SJSA1 (cell line): ENCODE data around the gene PRDM16. TPM values are rescaled to one million over a fixed set of nuclear protein-coding genes. Genes with fewer than 3 reads are reported as not detected.

Experiments
- DNase-seq, 2 experiments: peaks; one replicate each; pipeline ENCODE4 v3.0.0-alpha.2; 2015 to 2020; ENCODE audit warnings: low spot score in 2 of 2, low read depth in 1 of 2
- H3K27ac ChIP-seq: fragments of 250-450 bp; sonication (Bioruptor Pico); 2 replicates; pipeline ENCODE4 v1.5.1; 2020; ENCODE audit warnings: mild to moderate bottlenecking, moderate library complexity
- H3K27me3 ChIP-seq: fragments of 250-450 bp; sonication (Bioruptor Pico); replicated peaks from 2 replicates; pipeline ENCODE4 v1.5.1; 2020; ENCODE audit warnings: mild to moderate bottlenecking, moderate library complexity
- H3K36me3 ChIP-seq: fragments of 250-450 bp; sonication (Bioruptor Pico); 2 replicates; pipeline ENCODE4 v1.5.1; 2020; ENCODE audit warnings: mild to moderate bottlenecking
- H3K4me1 ChIP-seq: fragments of 250-450 bp; sonication (Bioruptor Pico); replicated peaks from 2 replicates; pipeline ENCODE4 v1.6.1; 2021; ENCODE audit warnings: mild to moderate bottlenecking
- H3K4me3 ChIP-seq: fragments of 250-450 bp; sonication (Bioruptor Pico); 2 replicates; pipeline ENCODE4 v1.5.1; 2020; ENCODE audit warnings: mild to moderate bottlenecking
- H3K9me3 ChIP-seq: fragments of 250-450 bp; sonication (Bioruptor Pico); replicated peaks from 2 replicates; pipeline ENCODE4 v1.5.1; 2020; ENCODE audit warnings: mild to moderate bottlenecking
- total RNA-seq: library from RNA; depleted of rRNA; stranded (reverse); fragments of >200 nt; shearing (Covaris generic); gene quantifications from 2 replicates; pipeline ENCODE4 v1.2.3, GENCODE V29; 2014

The PRDM16 gene
- total RNA-seq, 1 experiment from 2014 or later: 0.05 TPM

DNA sequence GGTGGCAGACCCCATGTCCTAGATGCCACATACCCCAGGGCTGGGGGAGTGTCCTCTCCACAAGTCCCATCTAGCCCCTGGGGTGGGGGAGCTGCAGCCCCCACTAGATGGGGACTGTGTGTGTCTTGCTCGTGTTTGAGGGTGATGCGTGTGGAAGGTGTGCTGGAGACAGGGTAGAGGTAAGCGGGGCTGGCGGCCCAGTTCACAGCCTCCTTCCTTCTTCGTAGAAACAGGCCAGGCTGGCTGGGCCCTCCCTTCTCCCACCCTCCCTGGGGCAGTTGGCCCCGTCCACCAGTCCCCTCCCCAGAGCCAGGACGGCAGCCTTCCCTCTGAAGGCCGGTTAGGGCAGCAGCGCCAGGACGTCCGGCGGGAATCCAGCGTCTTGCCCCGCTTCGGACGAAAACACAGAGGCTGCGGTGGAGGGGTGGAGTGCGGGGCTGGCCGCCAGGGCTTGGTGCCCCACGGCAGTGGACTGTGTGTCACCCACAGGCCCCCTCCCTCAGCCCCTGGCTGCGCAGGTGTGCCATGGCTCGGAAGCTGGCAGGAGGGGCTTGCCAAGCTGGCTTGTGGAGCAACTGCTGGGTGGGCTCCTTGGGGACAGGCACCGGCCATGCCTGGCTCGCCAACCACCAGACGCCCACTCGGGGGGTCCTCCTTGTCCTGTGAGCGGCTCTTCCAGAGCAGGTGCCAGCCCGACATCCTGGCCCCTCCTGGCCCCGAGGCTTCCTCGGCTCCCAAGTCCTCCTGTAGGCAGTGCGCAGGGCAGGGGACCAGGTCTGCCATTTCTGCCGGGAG, 3.6 kb downstream of the PRDM16 start:
- Histone ChIP-seq H3K4me1 (peaks cover 11% of the 10 kb centered on the region), H3K27me3 (peaks cover 25% of the 10 kb centered on the region)
- DNase-seq: no peak

DNA sequence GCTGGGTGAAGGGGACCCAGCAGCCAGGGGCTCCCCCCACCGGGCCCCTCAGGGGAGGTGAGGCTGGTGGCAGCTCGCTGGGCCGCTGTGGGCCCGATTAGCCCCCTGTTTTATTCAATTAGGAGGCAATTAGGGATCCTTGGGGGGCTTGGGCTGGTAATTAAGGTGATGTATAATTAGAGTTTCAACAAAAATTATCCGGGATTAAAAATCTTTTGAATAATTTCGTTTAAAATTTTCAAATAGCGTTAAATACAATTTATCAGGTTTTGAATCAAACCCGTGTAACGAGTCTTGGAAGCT, 4.1 kb downstream of the PRDM16 start:
- peaks cover 11% of the 10 kb centered on the region for H3K4me1 ChIP-seq
- peaks cover 4% of the 10 kb centered on the region; the same call in 1 of the 2 replicates for H3K9me3 ChIP-seq
- peaks cover 19% of the 10 kb centered on the region for H3K27me3 ChIP-seq
- DNase-seq: no peak
- no peaks in the 10 kb centered on the region for H3K36me3 ChIP-seq
- H3K27ac ChIP-seq: no peak overlapping the region
- H3K4me3 ChIP-seq: no peak overlapping the region

More for the DNA sequence above, 3.6 kb downstream of the PRDM16 start:
- no peaks in the 10 kb centered on the region for H3K36me3 ChIP-seq
- peaks cover 4% of the 10 kb centered on the region; the same call in 1 of the 2 replicates for H3K9me3 ChIP-seq
- no peak overlapping the region for H3K4me3 ChIP-seq
- H3K27ac ChIP-seq: no peak overlapping the region

DNA sequence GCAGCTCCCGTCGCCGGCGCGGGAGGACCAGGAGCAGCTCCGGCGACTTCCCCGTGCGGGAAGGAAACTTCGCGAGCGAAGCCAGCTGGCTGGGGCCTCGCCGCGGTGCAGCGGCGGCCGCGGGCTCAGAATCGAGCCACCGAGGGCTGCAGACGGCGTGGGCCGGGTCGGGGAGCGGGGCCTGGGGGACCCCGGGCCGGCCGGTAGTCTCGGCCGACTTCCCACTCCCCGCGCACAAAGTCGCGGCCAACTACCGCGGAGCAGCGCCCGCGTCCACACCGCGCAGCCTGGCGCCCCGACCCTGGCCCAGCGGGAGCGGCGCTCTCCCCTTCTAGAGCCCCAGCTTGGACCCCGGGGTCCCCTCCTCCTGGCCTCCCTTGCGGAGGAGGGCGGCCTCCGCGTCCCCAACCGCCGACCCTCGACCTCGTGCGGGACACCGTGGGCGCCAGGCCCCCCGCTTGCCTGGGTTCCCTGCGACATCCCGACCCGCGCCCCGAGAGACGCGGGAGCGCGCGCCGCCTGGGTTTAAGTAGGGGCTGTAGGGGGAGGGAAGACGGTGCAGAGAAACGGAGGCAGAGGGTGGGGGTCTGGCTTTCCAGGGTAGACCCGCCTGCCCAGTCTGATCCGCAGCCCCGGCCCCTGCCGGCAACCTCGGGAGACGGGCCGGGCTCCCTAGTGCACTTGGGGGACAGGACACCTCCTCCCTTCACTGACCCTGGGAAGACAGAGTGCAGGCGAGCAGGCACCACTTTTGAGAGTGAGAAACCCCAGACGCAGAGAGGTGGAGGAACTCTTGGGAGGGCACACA, 4.7 kb downstream of the PRDM16 start:
- Histone ChIP-seq H3K4me1 (peaks cover 9% of the 10 kb centered on the region), H3K27me3 (peaks cover 16% of the 10 kb centered on the region), H3K4me3 (no peak overlapping the region), H3K27ac (no peak overlapping the region), H3K36me3 (no peaks in the 10 kb centered on the region), H3K9me3 (peaks cover 4% of the 10 kb centered on the region; the same call in 1 of the 2 replicates)
- DNase-seq: no peak

DNA sequence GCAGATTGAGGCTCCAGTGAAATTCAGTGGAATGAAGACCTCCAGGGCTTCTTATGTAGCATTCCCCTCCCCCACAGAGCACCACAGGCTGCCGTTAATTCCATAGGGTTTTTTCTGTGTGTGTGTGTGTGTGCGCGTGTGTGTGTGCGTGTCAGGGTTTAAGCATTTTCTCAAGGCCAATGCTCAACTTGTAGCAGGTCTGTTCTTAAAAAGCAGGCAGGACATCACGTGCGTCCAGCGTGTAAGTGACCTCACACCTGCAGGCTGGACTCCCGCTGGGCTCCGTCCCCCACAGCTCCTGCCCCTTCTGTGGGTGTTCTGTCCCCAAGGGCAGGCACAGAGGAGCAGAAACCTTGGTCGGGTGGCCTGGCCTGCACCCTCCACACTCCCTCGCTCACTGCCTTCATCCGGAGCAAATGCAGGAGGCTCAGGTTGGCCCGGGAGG, 5.3 kb downstream of the PRDM16 start:
- Histone ChIP-seq H3K27me3 (peaks cover 12% of the 10 kb centered on the region), H3K4me1 (peaks cover 5% of the 10 kb centered on the region), H3K27ac (no peak overlapping the region), H3K9me3 (peaks cover 4% of the 10 kb centered on the region; the same call in 1 of the 2 replicates), H3K36me3 (no peaks in the 10 kb centered on the region), H3K4me3 (no peak overlapping the region)
- no peak for DNase-seq

DNA sequence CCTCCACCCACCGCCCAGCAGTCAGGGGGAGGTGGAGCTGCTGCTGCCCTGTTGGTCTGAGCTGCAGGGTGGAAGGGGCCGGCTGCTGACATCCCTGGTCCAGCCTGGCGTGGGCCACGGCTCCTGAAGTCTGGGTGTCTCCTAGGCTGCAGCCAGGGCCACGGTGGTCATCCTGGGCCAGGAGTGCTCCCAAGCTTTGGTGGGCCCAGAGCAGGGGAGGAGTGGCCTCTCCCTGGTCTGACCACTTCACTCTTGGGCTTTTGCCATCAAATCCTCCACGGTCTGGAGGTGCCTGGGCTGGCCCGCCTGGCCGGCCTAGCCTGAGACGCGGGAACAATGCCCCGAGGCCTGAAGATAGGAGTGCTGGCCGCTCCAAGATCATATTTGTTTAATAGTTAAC, 5.8 kb downstream of the PRDM16 start:
- Histone ChIP-seq H3K9me3 (peaks cover 4% of the 10 kb centered on the region; the same call in 1 of the 2 replicates), H3K36me3 (no peaks in the 10 kb centered on the region), H3K4me3 (no peak overlapping the region), H3K27me3 (peaks cover 9% of the 10 kb centered on the region), H3K4me1 (peaks cover 3% of the 10 kb centered on the region), H3K27ac (no peak overlapping the region)
- DNase-seq: no peak

DNA sequence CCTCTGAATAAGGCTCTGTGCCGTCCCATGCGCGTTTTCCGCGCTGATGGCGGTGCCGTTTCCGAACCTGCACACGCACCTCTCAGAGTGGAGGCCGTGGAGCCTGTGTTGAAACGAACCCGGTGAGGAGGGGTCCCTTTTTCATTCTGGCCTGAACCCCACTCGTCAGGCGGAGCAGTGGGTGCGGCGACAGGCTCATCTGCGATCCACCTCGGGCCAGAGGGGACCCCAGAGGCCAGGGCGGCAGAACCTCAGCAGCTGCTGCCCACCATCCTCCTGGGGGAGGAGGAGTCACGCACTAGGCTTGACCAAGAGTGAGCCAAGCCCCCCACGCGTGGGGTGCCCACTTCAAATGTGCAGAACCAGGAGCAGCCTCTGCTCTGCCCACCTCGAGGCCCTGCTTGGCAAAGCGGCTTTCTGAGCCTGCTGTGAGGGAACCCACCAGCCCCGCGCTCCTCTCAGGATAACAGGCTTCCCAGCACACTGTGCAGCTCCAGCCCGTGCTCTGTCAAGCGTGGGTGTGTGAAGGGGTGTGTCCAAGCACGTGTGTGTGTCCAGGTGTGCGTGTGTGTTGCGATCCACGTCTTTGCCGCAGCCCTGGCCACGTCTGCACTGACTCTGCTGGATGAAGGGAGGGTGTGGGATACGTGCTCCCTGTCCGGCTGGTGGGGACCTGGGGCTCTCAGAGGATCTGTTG, 6.8 kb downstream of the PRDM16 start:
- Histone ChIP-seq H3K9me3 (peaks cover under 1% of the 10 kb centered on the region; the same call in 1 of the 2 replicates), H3K4me1 (no peaks in the 10 kb centered on the region; the same call in 1 of the 2 replicates), H3K27me3 (peaks cover 3% of the 10 kb centered on the region), H3K4me3 (no peak overlapping the region), H3K36me3 (no peaks in the 10 kb centered on the region), H3K27ac (no peak overlapping the region)
- no peak for DNase-seq

DNA sequence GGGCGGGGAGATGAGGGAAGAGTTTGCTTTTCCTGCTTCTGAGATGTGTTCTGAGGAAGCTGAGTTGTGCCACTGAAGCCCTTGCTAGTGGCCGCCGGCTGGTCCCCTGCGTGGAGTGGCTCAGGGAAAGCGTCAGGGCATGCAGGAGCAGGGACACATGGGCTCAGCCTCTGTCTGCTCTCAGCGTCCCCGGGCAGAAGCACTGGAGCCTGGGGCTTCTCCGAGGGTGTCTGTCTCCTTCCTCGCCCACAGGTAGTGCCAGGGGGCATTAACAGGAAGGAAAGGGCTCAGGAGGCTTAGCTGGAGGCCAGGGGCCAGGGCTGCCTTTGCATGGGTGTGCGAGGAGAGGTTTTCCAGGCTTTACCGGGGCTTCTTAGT, 7.3 kb downstream of the PRDM16 start:
- Histone ChIP-seq H3K9me3 (no peaks in the 10 kb centered on the region), H3K4me3 (no peak overlapping the region), H3K36me3 (no peaks in the 10 kb centered on the region), H3K27ac (no peak overlapping the region), H3K4me1 (no peaks in the 10 kb centered on the region), H3K27me3 (no peaks in the 10 kb centered on the region)
- no peak for DNase-seq

DNA sequence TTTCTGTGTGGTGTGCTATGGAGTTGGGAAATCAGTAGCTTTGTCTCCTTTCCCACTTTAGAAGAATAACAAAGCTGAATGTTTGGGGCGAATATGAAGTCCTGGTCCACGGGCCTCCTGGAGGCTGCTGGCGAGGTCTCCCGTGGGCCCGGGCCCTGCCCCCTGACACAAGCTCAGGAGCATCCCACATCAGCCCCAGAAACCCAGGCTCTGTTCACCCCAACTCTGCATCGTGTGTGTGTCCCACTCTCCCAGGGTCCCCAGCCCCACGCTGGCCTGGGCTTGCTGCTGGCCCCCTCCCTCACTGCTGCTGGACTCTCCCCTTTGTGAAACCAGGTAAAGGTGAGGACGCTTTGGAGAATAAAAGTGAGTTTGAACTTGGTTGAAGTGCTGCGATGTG, 8.1 kb downstream of the PRDM16 start:
- H3K9me3 ChIP-seq: no peaks in the 10 kb centered on the region
- DNase-seq: no peak
- no peaks in the 10 kb centered on the region for H3K4me1 ChIP-seq
- no peaks in the 10 kb centered on the region for H3K27me3 ChIP-seq
- H3K36me3 ChIP-seq: no peaks in the 10 kb centered on the region
- H3K4me3 ChIP-seq: no peak overlapping the region
- no peak overlapping the region for H3K27ac ChIP-seq

DNA sequence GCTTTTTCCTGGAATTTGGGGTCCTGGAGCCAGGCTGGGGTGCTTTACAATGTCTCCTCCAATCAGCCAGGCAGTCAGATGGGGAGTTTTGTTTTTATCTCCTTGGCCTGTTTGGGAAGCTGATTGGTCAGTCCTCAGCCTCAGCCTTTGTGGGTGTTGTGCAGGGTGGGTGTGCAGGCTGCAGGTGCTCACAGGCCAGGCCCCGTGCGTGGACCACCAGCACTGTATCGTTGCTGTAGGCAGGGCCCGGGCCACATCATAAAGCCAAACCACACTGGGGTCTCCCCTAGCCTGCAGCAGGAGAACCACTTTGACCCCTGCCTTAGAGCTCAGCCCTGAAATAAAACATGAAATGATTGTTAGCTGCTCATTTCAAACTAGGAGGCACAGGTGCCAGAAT, 8.6 kb downstream of the PRDM16 start:
- Histone ChIP-seq H3K27ac (no peak overlapping the region), H3K36me3 (no peaks in the 10 kb centered on the region), H3K27me3 (no peaks in the 10 kb centered on the region), H3K4me3 (no peak overlapping the region), H3K4me1 (no peaks in the 10 kb centered on the region), H3K9me3 (no peaks in the 10 kb centered on the region)
- no peak for DNase-seq

DNA sequence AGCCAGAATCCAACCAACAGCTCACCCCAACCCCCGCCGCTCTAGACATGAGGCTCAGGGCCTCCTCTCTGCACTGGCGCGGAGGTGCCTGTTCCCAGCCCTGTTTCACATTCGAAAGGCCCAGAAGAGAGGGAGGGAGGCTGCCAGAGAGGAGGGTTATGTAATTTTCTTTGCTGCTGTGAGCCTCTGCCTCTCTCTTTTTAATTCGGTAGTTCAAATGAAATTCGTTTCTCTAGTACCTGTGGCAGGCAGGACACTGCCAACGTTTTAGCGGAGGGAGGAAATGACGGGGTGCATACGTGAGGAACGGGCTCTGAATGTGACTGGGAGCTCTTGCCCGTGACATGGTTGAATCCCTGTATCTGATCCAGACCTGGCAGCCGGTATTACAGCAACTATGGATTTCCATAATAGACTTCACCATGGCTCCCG, 9.4 kb downstream of the PRDM16 start:
- H3K4me3 ChIP-seq: no peak overlapping the region
- no peaks in the 10 kb centered on the region for H3K36me3 ChIP-seq
- DNase-seq: no peak
- H3K27me3 ChIP-seq: no peaks in the 10 kb centered on the region
- H3K9me3 ChIP-seq: no peaks in the 10 kb centered on the region
- H3K4me1 ChIP-seq: no peaks in the 10 kb centered on the region
- no peak overlapping the region for H3K27ac ChIP-seq

DNA sequence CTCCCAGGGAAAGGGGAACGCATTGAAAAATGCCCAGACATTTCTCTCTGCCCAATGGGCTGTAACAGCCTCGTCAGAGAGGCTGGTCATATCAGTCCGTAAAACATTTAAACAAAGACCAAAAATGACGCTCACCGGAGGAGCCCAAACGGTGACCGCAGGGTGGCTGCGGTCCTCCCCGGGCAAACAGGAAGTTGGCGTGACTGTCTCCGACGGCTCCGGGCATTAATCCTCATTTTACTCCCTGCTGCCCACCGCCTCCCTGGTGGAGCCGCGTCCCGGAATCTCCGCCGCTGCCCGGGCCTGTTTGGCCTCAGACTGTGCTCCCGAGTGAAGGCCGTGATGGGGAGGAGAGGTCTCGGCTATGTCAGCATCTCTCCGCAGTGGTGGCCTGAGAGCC, 9.9 kb downstream of the PRDM16 start:
- no peak for DNase-seq
- H3K36me3 ChIP-seq: no peaks in the 10 kb centered on the region
- no peak overlapping the region for H3K27ac ChIP-seq
- no peaks in the 10 kb centered on the region for H3K27me3 ChIP-seq
- H3K9me3 ChIP-seq: no peaks in the 10 kb centered on the region
- no peaks in the 10 kb centered on the region for H3K4me1 ChIP-seq
- no peak overlapping the region for H3K4me3 ChIP-seq

DNA sequence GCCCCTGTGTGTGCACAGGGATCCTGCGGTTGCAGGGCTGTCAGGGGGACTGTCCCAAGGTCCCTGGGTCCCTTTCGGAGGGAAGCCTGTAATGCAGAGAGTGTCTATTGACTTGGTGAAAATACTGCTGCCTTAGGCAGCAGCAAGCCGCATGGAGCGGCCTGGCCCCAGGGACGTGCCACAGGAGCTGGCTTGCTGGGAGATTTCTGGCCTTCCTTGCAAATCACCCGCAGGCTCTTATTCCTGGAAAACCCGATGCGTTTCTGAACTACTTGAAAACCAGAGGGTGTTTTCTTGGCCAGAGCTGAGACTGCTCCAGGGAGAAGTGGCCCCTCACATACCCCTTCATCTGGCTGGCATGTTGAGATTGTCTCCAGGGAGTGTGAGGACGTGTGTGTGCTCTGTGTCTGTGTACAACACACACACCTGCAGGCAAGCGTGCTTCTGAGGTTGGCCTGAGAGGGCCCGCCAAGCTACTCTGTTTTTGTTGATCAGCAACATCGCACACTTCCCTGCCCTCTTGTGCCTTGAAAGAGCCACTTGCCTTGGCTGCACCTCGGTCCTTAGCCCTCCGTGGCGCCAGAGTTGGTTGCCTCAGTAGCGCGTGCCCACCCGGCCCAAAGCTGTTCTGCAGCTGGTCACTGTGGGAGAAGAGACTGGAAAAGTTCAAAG, 10.5 kb downstream of the PRDM16 start:
- no peaks in the 10 kb centered on the region for H3K27me3 ChIP-seq
- H3K27ac ChIP-seq: no peak overlapping the region
- DNase-seq: no peak
- H3K9me3 ChIP-seq: no peaks in the 10 kb centered on the region
- no peaks in the 10 kb centered on the region for H3K4me1 ChIP-seq
- no peak overlapping the region for H3K4me3 ChIP-seq
- H3K36me3 ChIP-seq: no peaks in the 10 kb centered on the region
